Hypothalamus (tissue), 51 donors: ENCODE results near the gene APBB2.
"Not testable (repeated sequence)": the region's sequence is repeated elsewhere in the genome, so short reads cannot be mapped to it uniquely, and the experiment has no call there.

Experiments used
- DNase-seq, 51 donors: peaks; one replicate each; lab custom pipeline; 2025; lab: John Stamatoyannopoulos, UW

The APBB2 gene

GRCh38 chr4:41038304-41038703, 176.0 kb downstream of the APBB2 start:
- no peak for DNase-seq

DNA sequence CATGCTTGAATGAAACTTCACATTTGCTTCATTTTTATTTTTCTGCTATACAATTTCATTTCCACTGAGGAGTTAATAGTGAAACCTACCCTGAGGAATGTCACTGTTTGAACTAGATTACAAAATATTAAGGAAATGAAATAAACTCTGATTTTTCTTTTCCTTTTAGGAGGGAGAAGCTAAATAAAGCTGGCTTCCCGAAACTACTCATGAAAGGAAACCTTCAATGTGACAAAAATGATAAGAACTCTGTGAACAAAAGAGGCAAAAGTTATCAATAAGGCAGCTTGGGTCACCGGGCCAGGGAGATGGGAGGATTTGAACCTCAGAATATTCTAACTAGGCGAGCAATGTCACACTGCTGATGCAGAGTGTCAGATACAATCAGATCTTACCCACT, 185.2 kb downstream of the APBB2 start:
- DNase-seq, result no peak

GRCh38 chr4:41028392-41029076, 185.8 kb downstream of the APBB2 start:
- DNase-seq, result no peak

DNA sequence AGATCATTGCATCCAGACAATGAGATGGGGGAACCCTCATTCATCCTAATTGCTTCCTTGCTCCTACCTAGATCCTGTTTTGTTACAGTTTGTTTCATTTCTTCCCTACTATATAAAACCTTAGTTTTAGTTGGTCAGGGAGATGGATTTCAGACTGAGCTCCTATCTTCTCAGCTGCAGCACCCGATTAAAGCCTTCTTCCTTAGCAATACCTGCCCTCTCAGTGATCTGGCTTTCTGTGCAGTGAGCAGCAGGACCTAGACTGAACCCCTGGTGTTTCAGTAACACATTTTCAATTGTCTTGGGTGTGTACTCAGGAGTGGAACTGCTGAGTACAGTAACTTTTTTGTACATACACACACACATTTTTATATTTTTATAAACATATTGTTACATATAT, 187.4 kb downstream of the APBB2 start:
- DNase-seq, result no peak

DNA sequence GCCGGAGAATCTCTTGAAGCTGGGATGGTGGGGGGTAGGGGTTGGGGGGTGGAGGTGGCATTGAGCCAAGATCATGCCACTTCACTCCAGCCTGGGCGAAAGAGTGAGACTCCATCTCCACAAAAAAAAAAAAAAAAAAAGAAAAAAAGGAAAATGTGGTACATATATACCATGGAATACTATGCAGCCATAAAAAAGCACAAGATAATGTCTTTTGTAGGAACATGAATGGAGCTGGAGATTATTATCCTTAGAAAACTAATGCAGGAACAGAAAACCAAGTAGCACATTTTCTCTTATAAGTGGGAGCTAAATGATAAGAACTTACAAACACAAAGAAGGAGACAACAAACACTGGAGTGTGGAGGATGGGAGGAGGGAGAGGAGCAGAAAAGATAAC, 188.5 kb downstream of the APBB2 start:
- DNase-seq, result no peak

- no peak for DNase-seq
Measured at GRCh38 chr4:41024556-41025491, 189.5 kb downstream of the APBB2 start.

DNA sequence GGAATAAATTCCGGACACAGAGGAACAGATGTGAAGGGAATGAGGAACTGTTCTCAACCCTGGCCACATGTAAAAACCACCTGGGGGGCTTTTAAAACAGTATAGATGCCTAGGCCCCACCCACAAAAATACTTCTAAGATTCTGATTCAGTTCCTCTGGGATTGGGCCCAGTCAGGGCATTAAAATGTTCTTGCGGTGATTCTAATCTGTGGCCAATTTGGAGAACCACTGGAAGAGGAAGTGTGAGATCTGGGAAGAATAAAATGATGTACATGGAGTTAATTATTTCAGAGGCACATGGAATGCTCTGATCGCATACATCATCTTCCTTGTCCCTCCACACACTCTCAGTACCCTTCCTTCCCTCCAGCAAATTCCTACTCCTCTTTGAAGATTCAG, 192.2 kb downstream of the APBB2 start:
- DNase-seq, result no peak

DNA sequence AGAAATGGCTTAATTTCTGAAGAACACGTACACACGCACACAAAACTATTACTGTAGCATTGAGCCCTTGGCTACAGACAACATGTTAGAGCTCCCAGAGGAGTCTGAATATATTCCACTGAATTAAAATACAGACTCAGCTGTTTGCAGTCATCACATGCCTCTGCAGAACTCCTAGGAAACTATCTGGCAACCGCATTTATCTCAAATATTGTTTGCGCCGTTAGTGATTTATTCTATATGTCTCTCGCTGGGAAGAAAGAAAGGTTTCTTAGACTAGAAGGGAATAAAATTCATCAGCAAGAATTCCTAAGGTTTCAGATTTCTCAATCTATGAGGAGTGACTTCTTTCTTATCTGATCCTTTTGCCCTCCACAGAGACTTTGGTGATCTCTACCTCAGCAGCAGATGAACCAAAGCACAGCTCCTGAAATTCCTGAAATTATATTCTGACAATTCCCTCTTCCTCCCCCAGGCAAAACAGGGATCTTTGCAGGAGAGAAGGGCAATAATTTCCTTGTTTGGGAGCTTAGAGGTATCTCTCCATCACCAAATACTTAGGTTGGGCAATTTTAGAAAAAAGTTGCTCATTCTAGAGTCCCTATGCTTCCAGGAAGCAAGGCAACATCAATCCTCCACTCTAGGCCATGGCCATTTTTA, 199.2 kb downstream of the APBB2 start:
- no peak for DNase-seq

GRCh38 chr4:41014158-41014557, 200.2 kb downstream of the APBB2 start:
- DNase-seq, result no peak

GRCh38 chr4:41013746-41014145, 200.6 kb downstream of the APBB2 start:
- no peak for DNase-seq

GRCh38 chr4:41012911-41013310, 201.4 kb downstream of the APBB2 start:
- DNase-seq, result no peak

DNA sequence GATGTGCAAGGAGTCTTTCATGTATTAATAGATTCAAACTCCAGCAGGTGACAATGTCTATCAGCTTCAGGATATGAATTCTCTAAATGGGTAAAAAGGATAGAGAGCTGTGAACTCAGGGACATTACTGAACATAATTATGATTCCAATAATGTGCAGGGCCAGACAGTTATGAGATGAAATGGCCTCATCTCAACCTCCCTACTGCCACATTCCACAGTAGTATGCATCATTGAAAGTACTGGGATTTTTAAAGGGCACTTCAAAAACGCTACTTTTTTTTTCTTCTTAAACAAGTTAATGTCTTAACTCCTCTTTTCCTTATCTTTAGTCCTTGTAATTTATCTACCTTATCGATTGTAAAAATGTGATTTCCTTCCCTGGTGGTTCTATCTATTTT, 202.0 kb downstream of the APBB2 start:
- no peak for DNase-seq

GRCh38 chr4:41009411-41009810, 204.9 kb downstream of the APBB2 start:
- DNase-seq, result no peak

DNA sequence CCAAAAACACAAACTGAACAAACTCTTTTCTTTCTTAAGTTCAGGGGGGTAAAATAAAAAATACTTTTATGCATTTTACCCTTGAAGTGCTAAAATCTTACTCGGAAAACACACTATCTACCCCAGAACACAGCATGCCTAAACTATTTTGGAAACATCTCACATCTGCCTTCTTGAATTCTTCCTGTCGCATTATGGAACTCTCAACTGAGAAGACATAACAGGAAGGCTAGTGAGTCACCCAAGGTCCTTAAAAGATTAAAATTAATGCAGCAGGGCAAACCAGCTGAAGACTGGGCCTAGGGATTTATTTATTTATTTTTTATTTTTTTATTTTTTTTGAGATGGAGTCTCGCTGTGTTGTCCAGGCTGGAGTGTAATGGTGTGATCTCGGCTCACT, 208.2 kb downstream of the APBB2 start:
- DNase-seq, result no peak

GRCh38 chr4:41002309-41002708, 212.0 kb downstream of the APBB2 start:
- DNase-seq, result no peak

DNA sequence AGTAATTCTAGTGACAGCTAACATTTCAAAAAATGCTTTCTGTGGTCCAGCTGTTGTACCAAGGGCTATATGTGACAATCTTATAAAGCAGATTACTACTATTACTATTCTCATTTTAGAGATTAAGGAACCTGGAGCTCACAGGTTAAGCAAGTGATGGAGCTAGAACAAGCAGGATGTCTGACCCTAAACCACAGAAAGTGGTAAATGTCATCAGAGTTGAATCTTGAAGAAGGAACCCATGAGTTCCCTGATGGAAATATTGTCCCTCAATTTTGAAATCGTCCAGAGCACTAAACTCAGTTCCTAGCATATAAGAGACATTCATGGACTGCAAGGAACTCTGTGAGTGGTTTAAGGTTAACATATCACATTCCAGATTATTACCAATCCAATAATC, 214.0 kb downstream of the APBB2 start:
- DNase-seq, result no peak

DNA sequence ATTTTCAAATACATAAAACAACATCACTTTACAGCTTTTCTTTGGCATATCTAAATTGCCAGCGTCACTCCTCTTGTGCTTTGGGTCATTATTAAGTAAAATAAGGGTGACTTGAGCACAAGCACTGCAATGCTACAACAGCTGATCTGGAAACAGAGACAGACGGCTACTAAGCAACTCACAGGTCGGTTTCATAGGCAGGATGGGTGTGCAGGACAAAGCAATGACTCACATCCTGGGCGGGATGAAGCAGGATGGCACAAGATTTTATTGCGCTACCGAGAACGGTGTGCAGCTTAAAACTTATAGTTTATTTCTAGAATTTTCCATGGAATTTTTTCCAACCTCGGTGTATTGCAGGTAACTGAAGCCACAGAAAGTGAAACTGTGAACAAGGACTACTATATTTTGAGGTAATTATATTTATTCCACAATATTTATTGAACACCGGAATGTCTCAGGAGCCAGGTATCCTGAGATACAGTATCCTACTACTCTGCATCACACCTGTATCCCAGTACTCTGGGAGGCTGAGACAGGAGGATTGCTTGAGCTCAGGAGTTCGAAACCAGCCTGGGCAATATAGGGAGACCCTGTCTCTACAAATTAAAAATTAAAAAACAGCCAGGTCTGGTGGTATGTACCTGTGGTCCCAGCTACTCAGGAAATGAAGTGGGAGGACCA, 215.5 kb downstream of the APBB2 start:
- no peak for DNase-seq

GRCh38 chr4:40995850-40996249, 218.5 kb downstream of the APBB2 start:
- DNase-seq, result no peak

GRCh38 chr4:40994321-40994720, 220.0 kb downstream of the APBB2 start:
- DNase-seq, result not testable (repeated sequence)

DNA sequence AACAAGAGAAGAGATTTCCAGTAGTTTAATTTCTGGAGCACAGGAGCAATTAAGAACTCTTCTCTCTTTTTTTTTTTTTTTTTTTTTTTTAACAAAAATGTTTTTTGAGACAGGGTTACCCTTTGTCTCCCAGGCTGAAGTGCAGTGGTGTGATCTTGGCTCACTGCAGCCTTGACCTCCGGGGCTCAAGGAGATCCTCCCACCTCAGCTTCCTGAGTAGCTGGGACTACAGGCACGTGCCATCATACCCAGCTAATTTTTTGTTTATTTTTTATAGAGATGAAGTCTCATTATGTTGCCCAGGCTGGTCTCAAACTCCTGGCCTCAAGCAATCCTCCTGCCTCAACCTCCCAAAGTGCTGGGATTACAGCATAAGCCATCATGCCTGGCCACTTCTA, 221.0 kb downstream of the APBB2 start:
- DNase-seq, result not testable (repeated sequence)
